ENCODE data around the gene KLF7.
A peak's percentile ranks its signal among the peaks of the same experiment; 100 is the strongest.
"Not testable (repeated sequence)": the region's sequence is repeated elsewhere in the genome, so short reads cannot be mapped to it uniquely, and the experiment has no call there.

KLF7 gene

GRCh38 chr2:207067473-207067872 is 98.3 kb downstream of the KLF7 start:
- DNase-seq (ENCODE audit: low read depth in 4 of 4, low spot score in 1 of 4), result no peak

- no peak for DNase-seq (ENCODE audit: low read depth in 4 of 4, low spot score in 1 of 4)
Measured at GRCh38 chr2:207066791-207067460, 98.8 kb downstream of the KLF7 start.

GRCh38 chr2:207066166-207066565 is 99.6 kb downstream of the KLF7 start:
- DNase-seq (ENCODE audit: low read depth in 4 of 4, low spot score in 1 of 4), result no peak

GRCh38 chr2:207064128-207064690 is 101.5 kb downstream of the KLF7 start:
- no peak for DNase-seq (ENCODE audit: low read depth in 4 of 4, low spot score in 1 of 4)

GRCh38 chr2:207061181-207061580 is 104.6 kb downstream of the KLF7 start:
- DNase-seq (ENCODE audit: low read depth in 4 of 4, low spot score in 1 of 4), result no peak

- no peak for DNase-seq (ENCODE audit: low read depth in 4 of 4, low spot score in 1 of 4)
Measured at GRCh38 chr2:207055257-207055656, 110.5 kb downstream of the KLF7 start.

GRCh38 chr2:207054521-207054920 is 111.2 kb downstream of the KLF7 start:
- no peak for DNase-seq (ENCODE audit: low read depth in 4 of 4, low spot score in 1 of 4)

- DNase-seq (ENCODE audit: low read depth in 4 of 4, low spot score in 1 of 4), result no peak
Measured at GRCh38 chr2:207051385-207051965, 114.3 kb downstream of the KLF7 start.

- DNase-seq (ENCODE audit: low read depth in 4 of 4, low spot score in 1 of 4), result no peak
Measured at GRCh38 chr2:207049122-207049521, 116.6 kb downstream of the KLF7 start.

GRCh38 chr2:207048416-207048815 is 117.3 kb downstream of the KLF7 start:
- no peak for DNase-seq (ENCODE audit: low read depth in 4 of 4, low spot score in 1 of 4)

GRCh38 chr2:207046724-207047123 is 119.0 kb downstream of the KLF7 start:
- peak in 3 of 4 experiments; percentile 4 to 7 (median 7) for DNase-seq (ENCODE audit: low read depth in 4 of 4, low spot score in 1 of 4)

- no peak for DNase-seq (ENCODE audit: low read depth in 4 of 4, low spot score in 1 of 4)
Measured at GRCh38 chr2:207045531-207045930, 120.2 kb downstream of the KLF7 start.

GRCh38 chr2:207044379-207045362 is 121.1 kb downstream of the KLF7 start:
- DNase-seq (ENCODE audit: low read depth in 4 of 4, low spot score in 1 of 4), result no peak

GRCh38 chr2:207042841-207043240 is 122.9 kb downstream of the KLF7 start:
- no peak for DNase-seq (ENCODE audit: low read depth in 4 of 4, low spot score in 1 of 4)

GRCh38 chr2:207041786-207042554 is 123.8 kb downstream of the KLF7 start:
- DNase-seq (ENCODE audit: low read depth in 4 of 4, low spot score in 1 of 4), result no peak

GRCh38 chr2:207041279-207041678 is 124.5 kb downstream of the KLF7 start:
- no peak for DNase-seq (ENCODE audit: low read depth in 4 of 4, low spot score in 1 of 4)

- no peak for DNase-seq (ENCODE audit: low read depth in 4 of 4, low spot score in 1 of 4)
Measured at GRCh38 chr2:207040696-207041095, 125.1 kb downstream of the KLF7 start.

GRCh38 chr2:207039225-207039624 is 126.5 kb downstream of the KLF7 start:
- DNase-seq (ENCODE audit: low read depth in 4 of 4, low spot score in 1 of 4), result no peak

- no peak for DNase-seq (ENCODE audit: low read depth in 4 of 4, low spot score in 1 of 4)
Measured at GRCh38 chr2:207038299-207038698, 127.4 kb downstream of the KLF7 start.

- DNase-seq (ENCODE audit: low read depth in 4 of 4, low spot score in 1 of 4), result no peak
Measured at GRCh38 chr2:207037896-207038295, 127.9 kb downstream of the KLF7 start.

- not testable (repeated sequence) for DNase-seq (ENCODE audit: low read depth in 4 of 4, low spot score in 1 of 4)
Measured at GRCh38 chr2:207037023-207037422, 128.7 kb downstream of the KLF7 start.
